NB4 (cell line): ENCODE measurements around the gene MINDY4B.

Experiments
- MYC ChIP-seq: IDR thresholded peaks from 2 replicates; pipeline ENCODE4 v1.6.1; 2011; ENCODE audit warnings: low read depth, low read length
- POLR2A ChIP-seq: IDR thresholded peaks from 2 replicates; pipeline ENCODE4 v1.6.1; 2011; ENCODE audit warnings: mild to moderate bottlenecking; ENCODE audit not compliant: insufficient read length; ENCODE audit errors: extremely low read depth
- TF ChIP-seq, protein P1 (sequence below): IDR thresholded peaks from one replicate; pipeline ENCODE4 v1.5.1; 2012; ENCODE audit warnings: low read depth, low read length
- TF ChIP-seq, protein P2 (sequence below): IDR thresholded peaks from 2 replicates; pipeline ENCODE4 v1.6.1; 2011; ENCODE audit warnings: low read depth, low read length

GRCh38 chr3:150899141-150899540 lies 6.1 kb downstream of the MINDY4B start:
- TF ChIP-seq, protein P1, sequence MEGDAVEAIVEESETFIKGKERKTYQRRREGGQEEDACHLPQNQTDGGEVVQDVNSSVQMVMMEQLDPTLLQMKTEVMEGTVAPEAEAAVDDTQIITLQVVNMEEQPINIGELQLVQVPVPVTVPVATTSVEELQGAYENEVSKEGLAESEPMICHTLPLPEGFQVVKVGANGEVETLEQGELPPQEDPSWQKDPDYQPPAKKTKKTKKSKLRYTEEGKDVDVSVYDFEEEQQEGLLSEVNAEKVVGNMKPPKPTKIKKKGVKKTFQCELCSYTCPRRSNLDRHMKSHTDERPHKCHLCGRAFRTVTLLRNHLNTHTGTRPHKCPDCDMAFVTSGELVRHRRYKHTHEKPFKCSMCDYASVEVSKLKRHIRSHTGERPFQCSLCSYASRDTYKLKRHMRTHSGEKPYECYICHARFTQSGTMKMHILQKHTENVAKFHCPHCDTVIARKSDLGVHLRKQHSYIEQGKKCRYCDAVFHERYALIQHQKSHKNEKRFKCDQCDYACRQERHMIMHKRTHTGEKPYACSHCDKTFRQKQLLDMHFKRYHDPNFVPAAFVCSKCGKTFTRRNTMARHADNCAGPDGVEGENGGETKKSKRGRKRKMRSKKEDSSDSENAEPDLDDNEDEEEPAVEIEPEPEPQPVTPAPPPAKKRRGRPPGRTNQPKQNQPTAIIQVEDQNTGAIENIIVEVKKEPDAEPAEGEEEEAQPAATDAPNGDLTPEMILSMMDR = no peak
- no peak for TF ChIP-seq POLR2A
- no peak for TF ChIP-seq MYC
- TF ChIP-seq, protein P2, sequence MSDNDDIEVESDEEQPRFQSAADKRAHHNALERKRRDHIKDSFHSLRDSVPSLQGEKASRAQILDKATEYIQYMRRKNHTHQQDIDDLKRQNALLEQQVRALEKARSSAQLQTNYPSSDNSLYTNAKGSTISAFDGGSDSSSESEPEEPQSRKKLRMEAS = no peak
